HG02852 (cell line): Measurements from ENCODE around the gene BAIAP3.
A peak's percentile ranks its signal among the peaks of the same experiment; 100 is the strongest.

Source experiments
- ATAC-seq: cut with Tn5 transposase; IDR thresholded peaks from one replicate; pipeline ENCODE4 v1.9.1; 2021; ENCODE audit warnings: mild to moderate bottlenecking, moderate library complexity; ENCODE audit not compliant: unreplicated experiment

BAIAP3 gene

GRCh38 chr16:1330931-1331711 is 2.3 kb upstream of the BAIAP3 start:
- ATAC-seq, result no peak

- no peak for ATAC-seq
Measured at GRCh38 chr16:1331712-1332617, 1.5 kb upstream of the BAIAP3 start.

- no peak for ATAC-seq
Measured at GRCh38 chr16:1332618-1333148, 762 bp upstream of the BAIAP3 start.

- no peak for ATAC-seq
Measured at GRCh38 chr16:1333854-1334700, 632 bp downstream of the BAIAP3 start.

GRCh38 chr16:1334739-1335138 is 1.3 kb downstream of the BAIAP3 start:
- no peak for ATAC-seq

- no peak for ATAC-seq
Measured at GRCh38 chr16:1335211-1335971, 1.9 kb downstream of the BAIAP3 start.

GRCh38 chr16:1335996-1336395 is 2.6 kb downstream of the BAIAP3 start:
- ATAC-seq, result no peak

GRCh38 chr16:1336619-1337018 is 3.2 kb downstream of the BAIAP3 start:
- no peak for ATAC-seq

- no peak for ATAC-seq
Measured at GRCh38 chr16:1337486-1337885, 4.0 kb downstream of the BAIAP3 start.

- no peak for ATAC-seq
Measured at GRCh38 chr16:1338119-1338730, 4.8 kb downstream of the BAIAP3 start.

- ATAC-seq, result no peak
Measured at GRCh38 chr16:1338855-1339675, 5.6 kb downstream of the BAIAP3 start.

GRCh38 chr16:1340730-1341494 is 7.5 kb downstream of the BAIAP3 start:
- no peak for ATAC-seq

GRCh38 chr16:1341495-1342420 is 8.3 kb downstream of the BAIAP3 start:
- no peak for ATAC-seq

GRCh38 chr16:1342526-1343427 is 9.3 kb downstream of the BAIAP3 start:
- ATAC-seq, result peak; percentile 87

- peak; percentile 2 for ATAC-seq
Measured at GRCh38 chr16:1343428-1344242, 10.2 kb downstream of the BAIAP3 start.
